RWPE1 (cell line): Measurements from ENCODE around the gene CDK6.

ENCODE experiments used
- CTCF ChIA-PET: fragments of 350-600 bp; sonication (Branson Sonifier 250); formaldehyde crosslinking; extraction: SDS; loops from one replicate; lab custom pipeline; 2021; lab: Yijun Ruan, JAX
- POLR2A ChIA-PET: fragments of 400-600 bp; formaldehyde crosslinking; extraction: SDS; loops from one replicate; lab custom pipeline; 2020; ENCODE audit warnings: antibody characterized with exemption; ENCODE audit not compliant: low non-redundant PET; lab: Yijun Ruan, JAX
- DNase-seq: peaks from one replicate; pipeline ENCODE4 v3.0.0; 2012; ENCODE audit warnings: low spot score
- H3K27ac ChIP-seq: fragments of 450-650 bp; 2 replicates; pipeline ENCODE4 v1.5.1; 2017
- CTCF ChIP-seq: fragments of 450-650 bp; conservative IDR thresholded peaks from 2 replicates; pipeline ENCODE4 v1.5.1; 2017; ENCODE audit warnings: low read depth, mild to moderate bottlenecking

CDK6 gene

GRCh38 chr7:92811158-92811557, 25.2 kb downstream of the CDK6 start:
- no peak for TF ChIP-seq CTCF
- no peak overlapping the region for H3K27ac ChIP-seq
- DNase-seq, result no peak
- CTCF ChIA-PET, result no interaction called here
- POLR2A ChIA-PET, result no interaction called here

GRCh38 chr7:92809760-92810573, 26.4 kb downstream of the CDK6 start:
- CTCF ChIA-PET, result no interaction called here
- peak; percentile 79 for DNase-seq
- no peak for TF ChIP-seq CTCF
- no peak overlapping the region for H3K27ac ChIP-seq
- POLR2A ChIA-PET, result no interaction called here

GRCh38 chr7:92809397-92809759, 27.0 kb downstream of the CDK6 start:
- POLR2A ChIA-PET, result no interaction called here
- CTCF ChIA-PET, result interaction anchor here (1.2 kb wide), 1 partner anchor 23 kb away, joined by 4 read pairs; no protein-coding TSS in a partner anchor
- H3K27ac ChIP-seq, result no peak overlapping the region

GRCh38 chr7:92808635-92809034, 27.7 kb downstream of the CDK6 start:
- TF ChIP-seq CTCF, result no peak
- CTCF ChIA-PET, result interaction anchor here (1.2 kb wide), 1 partner anchor 24 kb away, joined by 4 read pairs; no protein-coding TSS in a partner anchor
- no peak overlapping the region for H3K27ac ChIP-seq
- POLR2A ChIA-PET, result interaction anchor here (0.6 kb wide), 1 partner anchor 125 kb away, joined by 5 read pairs; no protein-coding TSS in a partner anchor
- DNase-seq, result no peak

More at GRCh38 chr7:92809397-92809759, 27.0 kb downstream of the CDK6 start:
- no peak for DNase-seq
- no peak for TF ChIP-seq CTCF

- no peak for DNase-seq
- H3K27ac ChIP-seq, result no peak overlapping the region
- POLR2A ChIA-PET, result no interaction called here
- CTCF ChIA-PET, result interaction anchor here (0.7 kb wide), 1 partner anchor 181 kb away, joined by 3 read pairs; no protein-coding TSS in a partner anchor
- TF ChIP-seq CTCF, result no peak
Measured at GRCh38 chr7:92808006-92808405, 28.4 kb downstream of the CDK6 start.

- H3K27ac ChIP-seq, result no peak overlapping the region
- CTCF ChIA-PET, result no interaction called here
- TF ChIP-seq CTCF, result no peak
- POLR2A ChIA-PET, result no interaction called here
- DNase-seq, result peak; percentile 66
Measured at GRCh38 chr7:92806496-92806895, 29.9 kb downstream of the CDK6 start.
